Testis (tissue), 2 donors: ENCODE data around the gene CEACAM6.
"Not testable (repeated sequence)": the region's sequence is repeated elsewhere in the genome, so short reads cannot be mapped to it uniquely, and the experiment has no call there.

Experiments
- POLR2A ChIP-seq: fragments of 450-650 bp; IDR thresholded peaks from one replicate; pipeline ENCODE4 v1.6.1; 2017; ENCODE audit warnings: antibody characterized with exemption, mild to moderate bottlenecking, moderate library complexity
- TF ChIP-seq, protein P1 (sequence below), 3 experiments: fragments of 450-650 bp in 2 of 3; fragments of 200-600 bp in 1 of 3; sonication (generic) in 1 of 3; IDR thresholded peaks; one replicate each; pipeline ENCODE4 v1.5.1; 2016 to 2019; ENCODE audit warnings: antibody characterized with exemption in 3 of 3, mild to moderate bottlenecking in 2 of 3, moderate library complexity in 1 of 3

DNA sequence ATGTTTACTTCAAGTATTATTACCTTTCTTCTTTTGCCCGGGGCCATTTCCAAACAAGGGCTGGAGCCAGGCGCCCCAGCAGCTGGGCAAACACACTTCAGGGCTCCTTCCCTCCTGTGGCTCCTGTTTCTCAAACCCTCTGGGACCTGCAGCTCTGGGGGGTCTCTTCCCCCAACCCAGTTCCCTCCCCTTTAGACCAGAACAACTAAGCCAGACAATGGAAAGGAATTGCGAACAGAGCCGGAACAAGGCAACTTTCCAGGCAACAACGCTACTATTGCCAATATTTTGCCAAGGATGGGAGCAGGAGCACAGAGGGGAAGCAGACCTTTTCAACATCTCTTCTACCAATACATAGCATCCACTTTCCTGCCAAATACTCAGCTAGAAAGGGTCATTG lies 33.7 kb downstream of the CEACAM6 start:
- TF ChIP-seq, protein P1, sequence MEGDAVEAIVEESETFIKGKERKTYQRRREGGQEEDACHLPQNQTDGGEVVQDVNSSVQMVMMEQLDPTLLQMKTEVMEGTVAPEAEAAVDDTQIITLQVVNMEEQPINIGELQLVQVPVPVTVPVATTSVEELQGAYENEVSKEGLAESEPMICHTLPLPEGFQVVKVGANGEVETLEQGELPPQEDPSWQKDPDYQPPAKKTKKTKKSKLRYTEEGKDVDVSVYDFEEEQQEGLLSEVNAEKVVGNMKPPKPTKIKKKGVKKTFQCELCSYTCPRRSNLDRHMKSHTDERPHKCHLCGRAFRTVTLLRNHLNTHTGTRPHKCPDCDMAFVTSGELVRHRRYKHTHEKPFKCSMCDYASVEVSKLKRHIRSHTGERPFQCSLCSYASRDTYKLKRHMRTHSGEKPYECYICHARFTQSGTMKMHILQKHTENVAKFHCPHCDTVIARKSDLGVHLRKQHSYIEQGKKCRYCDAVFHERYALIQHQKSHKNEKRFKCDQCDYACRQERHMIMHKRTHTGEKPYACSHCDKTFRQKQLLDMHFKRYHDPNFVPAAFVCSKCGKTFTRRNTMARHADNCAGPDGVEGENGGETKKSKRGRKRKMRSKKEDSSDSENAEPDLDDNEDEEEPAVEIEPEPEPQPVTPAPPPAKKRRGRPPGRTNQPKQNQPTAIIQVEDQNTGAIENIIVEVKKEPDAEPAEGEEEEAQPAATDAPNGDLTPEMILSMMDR (IDR thresholded peaks at IDR 0.05), result not testable (repeated sequence)
- TF ChIP-seq POLR2A, result not testable (repeated sequence)
